GM18502 (cell line): ENCODE measurements around the gene CDH4.
"Not testable (repeated sequence)": the region's sequence is repeated elsewhere in the genome, so short reads cannot be mapped to it uniquely, and the experiment has no call there.

ENCODE experiments used
- ATAC-seq: cut with Tn5 transposase; IDR thresholded peaks from one replicate; pipeline ENCODE4 v1.9.1; 2021; ENCODE audit warnings: mild to moderate bottlenecking; ENCODE audit not compliant: unreplicated experiment, poor library complexity

Gene CDH4

DNA sequence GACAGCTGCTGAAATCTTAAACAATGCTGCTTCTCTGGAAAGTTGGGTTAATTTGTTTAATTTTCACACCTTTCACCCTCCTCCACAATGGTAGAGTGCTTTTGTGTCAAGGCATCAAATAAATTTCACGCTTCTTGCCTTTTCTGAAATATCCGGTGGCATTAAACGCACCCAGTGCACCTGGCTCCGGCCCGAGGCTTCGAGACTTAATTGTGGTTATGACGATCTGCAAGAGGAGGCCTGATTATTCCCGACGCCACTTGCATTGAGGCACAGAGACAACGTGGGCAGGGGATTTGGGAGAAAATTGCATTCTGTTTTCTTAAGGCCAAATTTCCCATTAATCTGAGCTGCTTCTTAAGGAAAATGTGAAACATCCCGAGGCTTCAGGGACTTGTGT lies 152.2 kb downstream of the CDH4 start:
- ATAC-seq, result no peak

DNA sequence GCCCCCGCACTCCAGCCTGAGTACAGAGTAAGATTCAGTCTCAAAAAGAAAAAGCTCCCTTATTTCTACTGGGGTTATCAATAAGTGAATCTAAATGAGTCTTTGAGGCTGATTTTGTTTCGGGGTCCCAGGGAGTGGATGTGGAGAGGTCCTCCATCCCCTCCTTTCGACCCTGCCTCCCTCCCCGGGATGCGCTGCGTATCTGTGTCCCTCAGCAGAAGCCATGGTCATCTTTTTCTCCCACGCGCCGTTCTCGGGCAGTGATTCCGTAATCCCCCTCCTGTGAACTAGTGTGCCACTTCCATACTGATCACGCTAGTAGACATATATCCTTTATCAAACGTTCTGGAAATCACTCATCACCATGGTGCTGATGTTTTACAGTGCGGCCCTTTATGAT lies 152.9 kb downstream of the CDH4 start:
- ATAC-seq, result no peak

DNA sequence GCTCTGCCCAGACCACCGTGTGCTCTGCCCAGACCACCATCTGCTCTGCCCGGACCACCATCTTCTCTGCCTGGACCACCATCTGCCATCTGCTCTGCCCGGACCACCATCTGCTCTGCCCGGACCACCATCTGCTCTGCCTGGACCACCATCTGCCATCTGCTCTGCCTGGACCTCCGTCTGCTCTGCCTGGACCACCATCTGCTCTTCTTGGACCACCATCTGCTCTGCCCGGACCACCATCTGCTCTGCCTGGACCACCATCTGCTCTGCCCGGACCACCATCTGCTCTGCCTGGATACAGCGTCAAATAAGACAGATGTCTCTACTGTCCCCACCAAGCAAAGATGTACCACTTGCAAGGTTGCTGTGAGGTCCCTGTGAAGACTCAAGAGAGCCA lies 154.7 kb downstream of the CDH4 start:
- not testable (repeated sequence) for ATAC-seq

DNA sequence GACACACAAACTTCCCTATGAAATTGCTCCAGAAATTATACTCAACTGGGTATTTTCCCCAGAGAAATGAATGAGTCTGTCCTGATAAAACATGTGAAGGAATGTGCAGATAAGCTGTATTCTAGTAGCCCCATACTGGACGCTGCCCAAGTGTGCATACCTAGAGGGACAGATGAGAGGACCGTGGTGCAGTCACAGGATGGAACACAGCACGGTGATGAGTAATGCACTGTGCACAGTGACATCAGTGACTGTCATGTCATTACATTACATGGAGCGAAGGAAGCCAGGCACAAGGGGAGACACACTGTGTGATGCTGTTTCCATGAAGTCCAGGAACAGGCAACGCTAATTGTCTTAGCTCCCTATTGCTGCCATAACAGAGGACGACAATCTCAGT lies 155.5 kb downstream of the CDH4 start:
- no peak for ATAC-seq

DNA sequence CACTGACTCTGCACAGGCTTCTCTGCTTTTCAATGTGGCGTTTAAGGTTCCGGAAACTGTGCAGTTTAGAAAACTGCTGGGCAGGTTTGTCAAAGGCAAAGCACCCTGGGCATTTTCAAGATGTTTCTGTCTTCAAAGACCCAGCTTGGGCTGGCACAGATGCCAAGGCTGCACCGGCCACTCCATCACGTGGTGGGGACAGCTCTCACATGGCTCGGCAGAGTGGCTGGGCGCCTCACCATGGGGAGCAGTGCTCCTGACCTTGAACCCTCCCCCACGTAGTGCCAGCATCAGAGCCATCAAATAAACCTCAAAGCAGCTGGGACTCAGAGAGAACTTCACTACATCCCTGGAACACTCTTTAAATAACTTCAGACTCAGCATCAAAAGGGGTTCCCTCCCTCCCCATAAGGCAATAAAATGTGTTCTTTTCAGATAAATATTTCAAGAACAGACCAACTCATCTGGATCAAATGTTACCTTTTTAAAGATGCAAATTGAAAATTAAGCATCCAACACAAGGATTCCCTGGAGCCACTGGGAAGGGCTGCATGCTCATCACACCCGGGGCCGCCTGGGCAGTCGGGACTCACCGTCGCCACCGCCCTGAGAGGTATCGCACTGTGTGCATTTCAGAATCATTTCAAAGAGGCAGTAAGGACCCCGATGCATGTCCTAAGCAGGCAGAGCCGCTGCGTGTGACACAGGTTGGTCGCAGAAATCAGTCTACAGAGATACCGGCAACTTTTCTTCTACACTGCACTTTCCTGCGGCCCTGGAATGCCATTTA lies 157.1 kb downstream of the CDH4 start:
- ATAC-seq, result no peak

DNA sequence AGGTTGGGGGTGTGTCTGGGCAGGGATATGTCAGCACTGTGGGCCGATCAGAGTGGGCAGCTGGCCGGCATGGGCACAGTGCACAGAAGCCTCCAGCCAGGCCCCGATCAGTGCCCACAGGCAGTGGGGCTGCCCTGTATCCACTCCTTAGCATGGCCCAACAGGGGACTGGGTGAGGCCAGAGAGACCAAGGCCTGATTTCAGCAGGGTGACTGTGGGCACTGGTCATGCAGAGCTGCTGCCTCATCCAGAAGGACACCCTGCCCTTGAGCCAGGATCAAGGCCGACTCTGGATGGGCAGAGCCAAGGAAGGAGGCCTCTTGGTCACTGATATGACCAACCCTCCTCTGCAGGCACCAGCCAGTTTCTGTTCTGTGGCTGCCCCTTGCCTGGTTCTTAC lies 159.7 kb downstream of the CDH4 start:
- no peak for ATAC-seq

DNA sequence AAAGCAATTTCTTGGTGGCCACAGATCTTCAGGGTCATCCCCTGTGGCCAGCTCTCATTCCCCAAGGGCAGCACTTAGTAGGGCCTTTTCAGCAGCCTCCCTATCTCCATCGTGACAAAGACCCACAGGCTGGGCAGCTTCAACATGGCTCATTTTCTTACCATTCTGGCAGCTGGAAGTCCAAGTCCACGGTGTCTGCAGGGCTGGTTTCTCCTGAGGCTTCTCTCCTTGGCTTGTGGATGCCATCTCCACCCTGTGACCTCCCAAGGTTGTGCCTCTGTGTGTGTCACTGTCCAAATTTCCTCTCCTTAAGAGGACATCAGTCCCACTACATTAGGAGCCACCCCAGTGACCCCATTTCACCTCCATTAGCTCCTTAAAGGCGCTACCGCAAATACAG lies 161.7 kb downstream of the CDH4 start:
- ATAC-seq, result no peak

DNA sequence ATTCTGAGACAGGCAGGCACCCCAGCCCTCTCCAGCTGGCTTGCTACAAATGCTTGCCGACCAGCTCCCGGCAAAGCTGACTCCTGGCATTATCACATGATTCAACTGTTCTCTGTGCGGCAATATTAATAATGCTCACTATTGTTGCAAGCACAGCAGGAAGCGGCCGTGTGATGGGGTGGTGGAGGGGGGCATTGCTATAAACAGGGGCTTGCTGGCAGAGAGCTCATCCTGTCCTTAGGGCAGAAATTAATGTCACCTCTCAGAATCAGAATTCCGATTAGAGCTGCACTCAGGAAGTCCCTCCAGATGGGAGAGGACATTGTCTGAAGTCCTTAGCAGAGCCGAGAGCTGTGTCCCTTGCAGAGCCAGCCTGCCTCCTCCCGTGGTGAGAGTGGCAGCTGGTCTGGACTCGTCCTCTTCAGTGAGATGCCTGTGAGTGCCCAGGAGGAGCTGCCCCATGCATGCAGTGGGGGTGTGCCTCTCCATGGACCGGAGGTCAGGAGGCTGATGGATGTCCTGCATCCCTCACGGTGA lies 162.5 kb downstream of the CDH4 start:
- ATAC-seq, result no peak

DNA sequence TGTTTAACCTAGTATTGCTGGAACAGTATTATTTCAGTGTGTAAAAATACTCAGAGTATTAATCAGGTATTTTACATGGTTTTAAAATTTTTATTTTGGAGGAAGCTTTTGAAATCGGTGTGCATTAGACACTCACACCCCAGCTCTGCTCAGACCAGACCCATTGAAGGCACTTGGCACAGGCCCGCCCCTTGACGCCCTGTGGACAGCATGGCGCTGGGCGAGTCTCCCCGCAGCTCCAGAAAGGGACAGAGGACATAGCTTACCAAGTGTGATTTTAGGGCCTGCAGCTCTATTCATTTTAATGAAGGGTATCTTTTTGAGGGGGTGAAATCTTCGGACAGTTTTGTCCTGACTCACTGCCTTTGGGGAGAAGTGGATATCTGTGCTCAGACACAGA lies 164.5 kb downstream of the CDH4 start:
- no peak for ATAC-seq

DNA sequence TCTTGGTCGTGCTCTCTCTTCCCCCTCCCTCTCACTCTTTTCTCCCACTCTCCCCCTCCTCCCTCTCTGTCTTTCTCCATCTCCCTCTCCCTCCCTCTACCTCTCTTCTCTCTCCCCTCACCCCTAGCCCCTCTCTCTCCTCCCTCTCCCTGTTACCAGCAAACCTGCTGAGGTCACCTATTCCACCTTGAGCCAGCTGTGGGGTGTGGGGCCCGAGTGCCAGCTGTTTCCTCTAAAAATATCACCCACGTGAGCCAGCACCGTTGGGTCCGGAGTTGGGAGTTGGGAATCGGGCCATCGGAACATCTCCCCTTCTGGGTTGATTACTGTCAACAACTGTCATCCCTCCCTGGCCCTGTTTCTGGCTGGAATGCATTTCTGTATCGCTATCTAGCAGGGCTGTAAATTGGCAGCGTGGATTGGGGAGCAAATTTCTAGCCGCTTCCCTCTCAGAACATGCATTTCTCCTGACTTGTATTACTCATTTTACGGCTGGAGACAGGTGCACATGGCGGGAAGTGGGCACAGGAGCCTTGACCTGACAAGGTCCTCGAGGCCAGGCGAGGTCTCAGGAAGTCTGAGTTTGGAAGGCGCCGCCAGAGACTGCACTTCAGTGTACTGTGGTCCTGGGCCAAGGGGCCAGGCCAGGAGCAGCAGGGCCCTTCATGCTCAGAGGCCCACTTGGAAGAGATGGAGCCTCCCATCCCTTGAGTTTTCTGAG lies 165.3 kb downstream of the CDH4 start:
- no peak for ATAC-seq

DNA sequence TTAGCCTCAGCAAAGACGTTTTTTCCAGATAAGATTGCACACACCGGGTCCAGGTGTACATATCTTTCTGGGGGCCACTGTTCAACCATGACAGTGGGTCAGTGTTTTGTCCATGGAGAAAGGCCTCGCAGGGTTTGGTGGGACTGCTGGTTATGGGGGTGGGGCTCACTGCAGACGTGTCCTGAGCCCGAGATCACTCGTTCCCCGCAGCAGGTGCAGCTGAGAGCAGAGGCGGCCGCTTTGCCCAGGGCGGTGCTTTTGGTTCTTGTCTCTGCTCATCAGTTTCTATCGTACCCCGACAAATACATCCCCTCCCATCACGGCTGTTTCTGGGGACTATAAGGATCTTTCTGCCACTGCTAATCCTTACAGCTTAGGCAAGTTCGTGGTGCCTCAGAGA lies 166.9 kb downstream of the CDH4 start:
- ATAC-seq, result no peak

DNA sequence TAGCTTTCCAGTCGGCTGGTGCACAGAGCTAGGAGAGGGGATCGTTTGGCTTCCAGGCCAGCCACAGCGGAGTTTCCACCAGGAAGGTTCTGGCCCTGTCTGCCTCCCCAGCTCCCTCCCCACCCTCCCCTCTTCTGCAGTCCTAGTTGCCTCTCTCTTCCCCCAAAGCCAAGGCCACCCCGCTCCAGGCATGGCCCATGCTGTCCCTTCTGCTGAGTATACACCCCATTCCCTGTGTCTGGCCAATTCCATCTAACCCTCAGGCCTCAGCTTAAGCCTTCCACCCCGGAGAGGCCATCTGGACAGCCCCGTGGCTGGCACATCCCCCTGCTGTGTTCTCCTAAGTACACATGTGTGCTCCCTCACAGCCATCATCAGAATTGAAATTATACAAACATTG lies 167.4 kb downstream of the CDH4 start:
- ATAC-seq, result no peak

DNA sequence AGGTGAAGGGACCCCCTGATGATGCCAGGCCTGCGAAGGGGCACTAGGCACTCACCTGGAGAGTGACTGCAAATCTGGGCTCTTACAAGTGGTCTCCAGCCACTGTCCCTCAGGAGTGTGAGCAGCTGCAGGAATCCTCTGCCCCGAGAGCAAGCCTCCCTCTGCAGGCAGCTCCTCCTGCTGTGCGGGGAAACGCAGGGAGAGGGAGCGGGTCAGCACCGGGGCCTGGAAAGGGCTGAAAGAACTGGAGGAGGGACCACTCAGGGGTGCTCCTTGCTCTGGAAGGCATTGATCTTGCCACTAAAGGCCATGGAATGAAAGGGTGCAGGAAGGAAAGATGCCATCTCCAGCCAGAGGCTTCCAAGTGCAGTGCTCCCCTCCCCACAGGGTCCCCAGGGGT lies 168.0 kb downstream of the CDH4 start:
- ATAC-seq, result no peak

DNA sequence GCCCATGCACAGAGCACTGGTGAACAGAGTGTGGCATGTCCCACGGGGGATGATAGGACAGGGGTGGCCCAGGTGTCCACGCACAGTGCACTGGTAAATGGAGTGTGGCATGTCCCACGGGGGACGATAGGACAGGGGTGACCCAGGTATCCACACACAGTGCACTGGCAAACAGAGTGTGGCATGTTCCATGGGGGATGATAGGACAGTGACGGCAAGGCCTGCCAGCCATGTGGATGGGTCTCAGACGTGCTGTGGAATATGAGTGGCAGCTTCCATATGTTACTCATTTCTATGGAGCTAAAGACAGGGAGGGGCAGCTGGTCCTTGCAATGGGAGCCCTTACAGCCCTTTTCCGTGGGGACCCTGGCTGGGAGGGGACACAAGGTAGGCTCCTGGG lies 168.7 kb downstream of the CDH4 start:
- ATAC-seq, result no peak

DNA sequence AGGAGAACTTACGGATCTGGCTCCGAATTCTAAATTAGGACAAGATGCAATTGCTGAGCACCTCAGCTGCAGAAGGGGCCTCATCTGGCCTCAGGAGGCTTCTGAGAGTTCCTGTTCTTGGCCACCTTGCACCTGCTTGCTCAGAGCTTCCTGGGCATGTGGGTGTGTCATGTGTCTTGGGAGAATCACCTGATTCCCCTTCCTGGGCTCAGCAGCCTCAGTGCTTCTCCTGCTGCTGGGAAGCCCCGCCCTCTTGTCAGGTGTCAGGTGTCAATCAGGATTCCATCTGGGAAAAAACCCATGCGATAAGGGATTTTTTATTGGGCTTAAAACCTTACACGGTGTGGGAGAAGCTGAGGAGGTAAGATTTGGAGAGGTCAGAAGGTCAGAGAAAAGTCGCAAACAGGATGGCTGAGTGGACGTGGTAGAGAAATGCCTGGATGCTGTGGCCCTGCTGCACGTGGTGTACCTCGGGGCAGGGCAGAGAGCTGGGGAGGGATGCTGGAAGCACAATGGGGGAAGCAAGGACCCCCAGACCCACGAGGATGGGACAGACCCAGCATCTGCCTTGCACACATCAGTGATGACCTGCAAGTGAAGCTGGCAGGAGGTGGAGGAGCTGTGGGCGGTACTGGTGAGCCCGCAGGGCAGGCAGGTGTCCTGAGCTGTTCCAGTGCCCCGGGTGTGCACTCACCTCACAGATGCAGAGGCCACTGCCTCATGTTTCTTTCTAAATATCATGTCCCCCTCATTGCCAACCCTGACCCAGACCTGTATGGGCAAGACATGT lies 170.8 kb downstream of the CDH4 start:
- ATAC-seq, result no peak

DNA sequence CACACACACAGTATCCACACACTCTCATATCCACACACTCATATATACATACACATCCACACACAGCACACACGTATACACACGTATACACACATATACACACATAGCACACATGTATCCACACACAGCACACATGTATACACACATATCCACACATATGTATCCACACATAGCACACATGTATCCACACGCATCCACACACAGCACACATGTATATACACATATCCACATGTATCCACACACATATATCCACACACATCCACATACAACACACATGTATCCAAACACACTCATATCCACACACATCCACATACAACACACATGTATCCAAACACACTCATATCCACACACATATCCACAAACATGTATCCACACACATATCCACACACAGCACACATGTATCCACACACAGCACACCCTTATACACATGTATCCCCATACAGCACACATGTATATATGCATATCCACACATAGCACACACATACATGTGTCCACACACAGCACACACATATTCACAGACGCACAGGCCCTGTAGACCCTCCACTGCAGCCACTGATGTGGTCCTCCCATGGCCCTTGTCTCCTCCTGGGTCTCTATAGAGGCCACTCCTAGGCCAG lies 172.1 kb downstream of the CDH4 start:
- no peak for ATAC-seq

DNA sequence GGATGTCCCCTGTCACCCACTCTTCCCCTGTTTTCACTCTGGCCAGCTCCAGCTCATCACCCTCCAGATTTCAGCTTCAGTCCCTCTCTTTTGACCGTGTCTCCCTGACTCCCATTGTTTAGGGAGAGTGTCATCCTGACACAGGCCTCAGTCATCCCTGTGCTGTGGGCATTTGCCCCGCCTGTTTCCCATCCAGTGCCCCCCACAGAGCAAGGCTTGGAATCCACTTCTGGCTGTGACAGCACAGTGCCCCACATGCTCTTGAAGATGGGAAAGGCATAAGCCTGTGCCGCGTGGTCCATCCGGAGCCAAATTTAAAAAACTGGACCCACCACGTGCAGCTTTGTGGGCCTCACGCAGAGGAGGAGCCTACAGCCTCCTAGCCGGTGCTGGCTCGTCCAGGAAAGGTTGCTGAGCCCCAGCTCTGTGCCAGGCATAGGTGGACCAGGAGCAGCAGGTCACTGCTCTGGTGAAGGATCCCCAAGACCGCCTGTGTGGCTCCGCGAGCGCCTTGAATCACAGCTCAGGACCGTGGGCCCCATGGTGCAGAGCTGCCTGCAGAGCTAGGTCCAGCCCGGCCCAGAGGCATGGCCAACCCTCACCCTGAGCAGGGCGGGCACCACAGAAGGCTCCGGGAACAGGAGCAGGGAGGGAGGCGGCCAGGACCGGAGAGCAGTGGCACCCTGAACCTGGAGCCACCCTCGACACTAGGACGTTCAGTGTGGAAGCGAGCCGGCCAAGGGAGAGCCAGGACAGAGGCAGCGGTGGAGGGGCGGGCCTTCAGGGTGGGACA lies 172.8 kb downstream of the CDH4 start:
- ATAC-seq, result no peak

DNA sequence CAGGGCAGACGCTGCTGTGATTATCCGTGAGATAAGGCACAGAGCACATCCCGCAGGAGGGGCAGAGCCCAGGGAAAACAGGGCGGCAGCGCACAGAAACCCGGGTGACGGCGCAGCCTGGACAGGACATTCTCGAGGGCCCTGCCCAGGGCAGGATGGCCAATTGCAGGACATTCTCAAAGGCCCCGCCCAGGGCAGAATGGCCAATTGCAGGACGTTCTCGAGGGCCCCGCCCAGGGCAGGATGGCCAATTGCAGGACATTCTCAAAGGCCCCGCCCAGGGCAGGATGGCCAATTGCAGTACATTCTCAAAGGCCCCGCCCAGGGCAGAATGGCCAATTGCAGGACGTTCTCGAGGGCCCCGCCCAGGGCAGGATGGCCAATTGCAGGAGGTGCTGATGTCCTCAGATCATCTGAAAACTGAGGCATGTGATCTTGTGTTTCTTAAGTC lies 173.5 kb downstream of the CDH4 start:
- not testable (repeated sequence) for ATAC-seq

DNA sequence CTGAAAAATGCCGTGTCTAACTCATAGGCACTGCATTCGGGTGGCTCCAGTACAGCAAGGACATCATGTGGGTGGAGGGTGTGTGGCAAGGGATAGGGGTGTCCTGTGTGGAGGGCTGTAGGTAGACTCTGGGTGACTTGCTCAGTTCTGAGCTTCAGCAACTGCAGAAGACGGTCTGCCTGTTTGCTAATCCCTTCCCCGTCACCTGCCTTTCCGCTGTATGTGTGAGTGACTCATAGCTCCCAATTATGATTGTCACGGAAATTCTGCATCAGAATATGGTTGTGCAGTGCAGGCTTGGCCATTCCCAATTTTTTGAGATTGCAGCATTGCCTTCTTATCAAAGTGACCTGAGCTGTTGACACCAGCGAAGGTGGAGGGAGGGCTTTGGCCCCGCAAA lies 174.3 kb downstream of the CDH4 start:
- ATAC-seq, result no peak
